NOMO-1 (cell line): Measurements from ENCODE around the gene MEGF10.

ENCODE experiments used
- DNase-seq, 2 experiments: peaks; one replicate each; lab custom pipeline; 2025; ENCODE audit not compliant: unreplicated experiment in 2 of 2; lab: John Stamatoyannopoulos, UW

MEGF10 gene

DNA sequence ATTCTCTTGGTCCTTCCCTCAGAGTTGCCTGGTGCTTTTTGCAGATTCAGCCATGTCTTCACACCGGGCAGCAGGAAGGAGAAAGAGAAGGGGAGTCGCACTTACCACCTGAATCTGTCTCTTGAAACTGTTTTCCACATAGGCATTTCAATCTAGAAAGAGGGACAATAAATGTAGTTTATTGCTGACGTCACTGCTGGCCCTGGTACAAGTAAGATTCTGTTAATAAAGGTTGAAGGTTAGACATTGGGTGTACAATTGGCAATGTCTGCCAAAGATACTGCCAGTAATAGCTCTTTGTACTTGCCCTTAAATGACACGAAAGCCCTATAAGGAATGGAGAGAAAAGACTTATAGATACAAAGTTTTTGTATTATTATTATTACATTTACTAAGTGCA is 72.8 kb downstream of the MEGF10 start:
- no peak for DNase-seq

DNA sequence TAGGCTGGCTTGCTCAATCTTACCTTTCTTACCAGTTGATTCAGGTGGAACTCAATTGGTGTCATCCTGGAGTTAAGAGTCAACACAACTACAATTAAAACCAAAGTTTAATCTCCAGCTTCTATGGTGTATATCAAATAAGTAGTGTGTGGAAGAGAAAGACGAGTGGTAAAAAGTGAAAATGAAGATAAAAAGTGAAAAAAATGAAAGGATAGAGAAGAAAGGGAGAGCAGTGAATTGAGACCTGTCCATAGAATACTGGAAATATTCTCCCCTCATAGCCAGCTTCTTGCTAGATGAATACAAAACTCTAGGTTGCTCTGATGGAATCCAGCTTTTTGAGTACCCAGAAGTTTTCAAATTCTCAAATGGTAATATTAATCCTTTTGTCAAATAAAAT is 76.4 kb downstream of the MEGF10 start:
- DNase-seq: no peak

DNA sequence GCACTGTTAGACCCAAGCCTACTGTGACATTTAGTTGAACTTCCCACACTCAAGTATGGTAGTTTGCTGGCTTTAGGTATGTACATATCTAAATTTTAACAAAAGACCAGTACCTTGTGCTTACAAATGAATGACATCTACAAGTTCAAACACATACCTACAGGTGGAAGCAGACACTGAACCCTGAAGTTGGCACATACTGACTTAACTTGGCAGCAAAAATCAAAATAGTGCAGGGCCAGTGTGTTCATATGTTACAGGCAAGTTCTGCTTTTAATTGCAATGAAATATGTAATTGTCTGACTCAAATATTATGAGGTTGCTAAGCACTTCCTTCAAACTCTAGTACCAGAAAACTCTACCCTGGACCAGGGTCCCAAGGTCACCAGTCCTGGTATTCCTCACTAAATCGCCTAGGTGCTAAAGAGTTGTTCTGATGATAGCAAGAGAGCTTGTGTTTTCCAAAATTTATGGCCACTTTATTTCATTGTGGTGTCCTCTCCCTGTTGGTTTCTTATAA is 77.4 kb downstream of the MEGF10 start:
- DNase-seq: peak; percentile 19 to 66

DNA sequence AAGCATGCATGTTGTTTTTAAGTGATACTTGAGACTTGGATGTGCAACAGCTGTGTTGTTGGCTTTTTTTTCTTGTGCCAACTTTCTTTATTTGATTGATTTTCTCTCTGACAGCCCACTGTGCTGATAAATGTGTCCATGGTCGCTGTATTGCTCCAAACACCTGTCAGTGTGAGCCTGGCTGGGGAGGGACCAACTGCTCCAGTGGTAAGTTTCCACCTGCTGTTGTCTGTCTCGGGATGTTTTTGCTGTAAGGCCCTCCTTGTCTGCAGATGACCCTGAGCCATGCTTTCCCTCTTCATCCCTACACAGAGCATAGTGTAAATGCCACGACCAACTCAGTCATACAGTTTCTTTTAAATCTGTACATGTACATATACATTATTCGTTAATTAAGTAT is 79.2 kb downstream of the MEGF10 start:
- DNase-seq: no peak

DNA sequence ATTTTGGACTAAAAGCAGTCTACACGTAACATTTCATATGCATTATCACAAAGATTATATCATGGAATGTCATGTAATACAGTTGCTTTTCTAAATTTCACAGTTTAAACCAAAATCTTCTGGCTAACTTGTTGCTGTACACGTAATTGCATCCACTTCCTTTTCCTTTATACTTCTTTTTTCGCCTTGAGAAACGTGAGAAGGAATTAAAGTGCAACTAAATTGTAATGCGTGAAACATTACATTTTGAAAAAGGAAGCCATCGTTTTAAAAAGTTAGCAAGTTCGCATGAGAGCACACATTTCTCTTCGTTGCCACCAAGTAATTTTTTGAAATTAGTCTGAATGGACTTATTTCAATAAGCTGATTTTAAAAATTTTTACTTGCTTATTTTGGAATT is 80.0 kb downstream of the MEGF10 start:
- peak in 1 of 2 experiments; percentile 37 for DNase-seq

DNA sequence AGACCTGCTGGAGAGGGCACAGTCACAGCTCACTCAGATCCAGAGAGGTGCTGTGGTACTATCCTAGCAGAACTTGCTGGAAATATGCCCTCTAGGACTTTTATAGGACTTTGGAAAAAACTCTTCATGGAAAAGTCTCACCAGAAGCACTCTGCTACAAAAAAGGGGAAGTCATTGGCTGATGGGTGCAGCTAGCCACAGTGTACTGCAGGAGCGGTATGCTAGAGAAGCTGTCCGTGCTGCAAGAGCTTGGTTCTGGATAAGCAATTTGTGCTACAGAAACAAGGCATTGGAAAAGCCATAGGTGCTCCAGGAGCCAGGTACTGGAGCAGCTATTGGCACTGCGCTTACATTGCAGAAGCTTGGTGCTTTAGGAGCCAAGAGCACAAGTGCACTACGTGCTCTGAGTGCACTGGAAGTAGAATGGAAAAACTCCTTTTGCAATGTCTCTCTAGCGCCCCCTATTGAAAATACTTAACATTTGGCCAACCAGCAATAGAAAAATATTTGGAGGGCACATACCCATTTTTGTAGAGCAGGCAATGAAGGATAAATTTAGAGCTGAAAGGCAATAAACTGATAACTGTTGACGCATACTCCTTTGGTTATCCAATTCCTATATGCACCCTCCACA is 83.4 kb downstream of the MEGF10 start:
- DNase-seq: peak; percentile 62 to 66

DNA sequence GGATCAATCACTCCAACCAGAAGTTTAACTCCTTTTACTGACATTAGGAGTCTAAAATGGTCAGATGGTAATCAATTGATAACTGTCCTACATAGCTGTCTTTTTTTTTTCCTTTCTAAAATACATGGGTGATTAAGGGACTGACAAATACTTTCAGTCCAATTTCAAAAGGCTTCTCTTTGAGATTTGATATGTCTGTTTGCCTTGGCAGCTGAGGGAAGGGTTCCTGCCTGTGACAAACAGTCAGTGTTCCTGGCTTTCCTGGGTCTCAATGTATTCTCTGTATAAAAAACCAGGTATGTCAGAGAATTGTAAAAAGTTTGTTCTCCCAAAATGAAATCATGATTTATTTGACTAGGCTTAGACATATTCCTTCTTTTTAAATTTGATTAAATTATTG is 84.5 kb downstream of the MEGF10 start:
- DNase-seq: no peak

DNA sequence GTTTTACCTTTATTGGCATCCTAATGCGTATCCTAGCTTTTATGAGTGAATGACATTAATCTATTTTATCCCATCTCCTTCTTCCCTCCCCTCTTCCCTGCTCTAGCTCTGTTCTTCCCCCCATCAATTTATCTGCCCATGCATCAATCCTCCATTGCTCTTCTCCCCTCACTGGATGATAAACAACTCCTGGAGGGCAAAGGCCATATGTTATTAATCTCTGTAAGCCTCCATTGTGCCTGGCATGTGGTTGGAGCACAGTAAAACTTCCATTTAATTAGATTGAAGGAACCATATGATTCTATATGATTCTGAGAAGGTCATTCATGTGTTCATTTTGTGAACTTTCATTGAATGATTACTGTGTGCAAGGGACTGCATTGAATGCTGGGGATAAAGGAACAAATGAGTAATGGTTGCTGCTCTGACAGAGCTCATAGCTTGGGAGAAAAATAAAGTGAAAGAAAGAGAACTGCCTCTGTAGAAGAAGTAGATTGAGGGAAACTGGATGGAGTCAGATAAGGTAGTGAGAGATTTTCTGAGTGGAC is 85.0 kb downstream of the MEGF10 start:
- no peak for DNase-seq

DNA sequence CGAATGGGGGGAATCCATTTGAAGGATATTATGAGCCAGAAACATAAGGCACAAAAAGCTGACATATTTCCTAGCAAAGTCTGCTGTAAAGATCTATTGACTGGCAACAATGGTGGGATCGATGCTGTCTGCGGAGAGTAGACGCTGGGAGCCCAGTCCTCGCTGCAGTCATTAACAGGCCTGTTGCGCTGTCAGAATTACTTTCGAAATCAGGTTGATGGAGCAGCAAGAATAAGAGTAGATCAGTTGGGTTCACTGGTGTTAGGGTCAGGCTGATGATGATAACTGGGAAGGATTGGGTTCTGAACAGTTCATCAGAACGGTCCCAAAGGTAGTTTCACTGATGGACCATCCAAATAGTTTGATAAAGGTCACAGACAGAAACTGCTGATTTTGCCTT is 87.1 kb downstream of the MEGF10 start:
- no peak for DNase-seq

DNA sequence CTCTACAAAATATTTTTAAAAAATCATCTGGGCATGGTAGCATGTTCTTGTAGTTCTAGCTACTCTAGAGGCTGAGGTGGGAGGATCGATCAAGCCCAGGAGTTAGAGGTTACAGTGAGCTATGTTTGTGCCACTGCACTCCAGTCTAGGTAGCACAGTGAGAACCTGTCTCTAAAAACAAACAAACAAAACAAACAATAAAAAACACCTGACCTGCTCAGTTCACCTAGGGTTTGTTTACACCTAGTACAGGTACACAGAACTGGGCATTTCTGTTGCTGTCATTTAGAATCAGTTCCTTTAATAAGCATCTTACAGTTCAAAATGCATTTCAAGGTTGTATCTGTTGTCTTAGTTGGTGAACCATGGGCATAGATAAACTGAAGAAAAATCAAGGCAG is 95.3 kb downstream of the MEGF10 start:
- no peak for DNase-seq

DNA sequence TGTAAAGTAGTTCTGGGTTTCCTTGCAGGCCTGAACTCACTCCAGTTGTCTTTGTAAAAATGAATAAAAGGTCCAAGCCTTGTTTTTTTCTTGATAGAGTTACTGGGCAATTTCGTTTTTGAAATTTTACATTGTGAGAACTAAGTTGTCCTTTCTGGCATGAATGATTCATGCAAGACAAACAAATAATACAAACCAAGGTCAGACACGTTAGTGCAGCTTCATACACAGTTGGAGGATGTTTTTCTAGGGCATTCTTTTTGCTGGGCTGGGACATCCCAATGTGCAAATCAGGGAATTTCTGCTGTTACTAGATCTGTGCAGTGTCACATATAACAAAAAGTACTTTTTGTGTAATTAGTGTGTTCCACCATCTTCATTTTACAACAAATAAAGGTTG is 96.0 kb downstream of the MEGF10 start:
- no peak for DNase-seq

DNA sequence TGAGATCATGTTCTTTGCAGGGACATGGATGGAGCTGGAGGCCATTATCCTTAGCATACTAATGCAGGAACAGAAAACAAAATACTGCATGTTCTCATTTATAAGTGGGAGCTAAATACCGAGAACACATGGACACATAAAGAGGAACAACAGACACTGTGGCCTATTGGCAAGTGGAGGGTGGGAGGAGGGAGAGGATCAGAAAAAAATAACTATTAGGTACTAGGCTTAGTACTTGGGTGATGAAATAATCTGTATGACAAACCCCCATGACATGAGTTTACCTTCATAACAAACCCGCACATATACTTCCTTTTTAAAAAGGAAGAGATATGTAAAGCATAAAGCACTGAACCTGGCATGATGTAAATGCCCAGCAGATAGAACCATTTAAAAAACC is 99.0 kb downstream of the MEGF10 start:
- peak; percentile 64 to 66 for DNase-seq

DNA sequence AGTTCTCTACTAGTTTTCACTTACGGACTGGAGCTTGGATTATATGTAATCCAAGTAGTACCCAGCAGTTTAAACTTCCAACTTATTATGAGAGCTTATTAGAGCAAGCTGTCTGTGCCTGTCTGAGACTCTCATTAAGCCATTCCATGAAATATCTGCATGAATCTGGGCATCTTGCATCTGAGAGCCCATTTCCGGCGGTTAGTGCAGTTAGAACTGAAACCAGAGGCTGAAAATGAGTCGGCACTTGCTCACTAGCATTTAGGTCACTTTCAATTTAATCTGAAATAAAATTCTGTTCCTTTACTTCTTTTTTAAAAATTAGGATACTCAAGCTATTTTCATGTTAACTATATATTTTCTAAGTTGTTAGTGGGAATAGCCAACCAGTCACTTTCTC is 102.2 kb downstream of the MEGF10 start:
- peak in 1 of 2 experiments; percentile 9 for DNase-seq

DNA sequence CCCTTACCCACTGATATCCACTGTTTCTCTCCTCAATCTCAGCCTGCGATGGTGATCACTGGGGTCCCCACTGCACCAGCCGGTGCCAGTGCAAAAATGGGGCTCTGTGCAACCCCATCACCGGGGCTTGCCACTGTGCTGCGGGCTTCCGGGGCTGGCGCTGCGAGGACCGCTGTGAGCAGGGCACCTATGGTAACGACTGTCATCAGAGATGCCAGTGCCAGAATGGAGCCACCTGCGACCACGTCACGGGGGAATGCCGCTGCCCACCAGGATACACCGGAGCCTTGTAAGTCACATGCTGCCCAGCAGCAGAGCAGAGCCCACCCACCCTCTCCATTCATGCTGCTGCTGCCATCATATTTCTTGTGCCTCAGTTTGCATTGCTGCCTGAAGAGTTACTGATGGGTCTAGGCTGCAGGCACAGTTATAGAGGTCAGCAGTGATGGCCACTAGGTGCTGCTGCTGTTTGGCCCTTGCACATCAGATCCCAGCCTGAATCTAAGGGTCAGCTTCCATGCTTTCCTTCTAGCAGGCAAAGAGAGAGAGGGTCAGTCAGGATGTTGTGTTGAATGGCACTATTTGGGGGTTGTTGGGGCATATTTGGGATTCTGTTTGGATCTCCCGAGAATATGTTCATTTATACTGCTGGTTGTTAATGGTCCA is 106.0 kb downstream of the MEGF10 start:
- DNase-seq: no peak

DNA sequence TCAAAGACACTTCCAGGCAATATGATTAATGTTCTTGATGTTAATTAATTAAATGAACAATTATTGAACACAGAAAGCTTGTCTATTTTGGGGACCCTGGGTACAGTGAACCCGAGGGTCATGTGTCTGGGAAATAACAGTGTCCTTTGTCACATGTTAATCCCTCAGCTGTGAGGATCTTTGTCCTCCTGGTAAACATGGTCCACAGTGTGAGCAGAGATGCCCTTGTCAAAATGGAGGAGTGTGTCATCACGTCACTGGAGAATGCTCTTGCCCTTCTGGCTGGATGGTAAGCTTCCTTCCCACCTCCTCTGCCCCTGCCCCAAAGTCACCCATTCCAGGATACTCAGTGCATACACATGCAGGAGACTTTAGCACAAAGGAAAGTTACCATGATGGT is 107.9 kb downstream of the MEGF10 start:
- DNase-seq: no peak

DNA sequence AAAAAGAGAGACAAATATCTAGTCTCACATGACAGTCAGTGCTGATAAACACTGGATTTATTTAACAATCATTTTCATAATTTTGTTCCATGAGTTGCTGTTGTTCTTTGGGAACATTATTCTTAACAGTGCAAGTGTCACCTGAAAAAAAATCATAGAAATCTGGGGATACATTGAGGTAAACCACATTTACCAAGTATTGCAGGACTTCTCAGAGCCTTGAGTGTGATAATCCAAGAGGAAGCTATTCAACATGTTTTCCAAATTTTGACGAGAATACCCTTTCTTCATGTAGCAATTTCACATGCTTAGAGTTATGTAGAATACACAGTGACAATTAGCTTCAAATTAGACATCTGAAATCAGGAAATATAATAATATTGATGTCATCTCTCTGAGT is 108.5 kb downstream of the MEGF10 start:
- DNase-seq: no peak

DNA sequence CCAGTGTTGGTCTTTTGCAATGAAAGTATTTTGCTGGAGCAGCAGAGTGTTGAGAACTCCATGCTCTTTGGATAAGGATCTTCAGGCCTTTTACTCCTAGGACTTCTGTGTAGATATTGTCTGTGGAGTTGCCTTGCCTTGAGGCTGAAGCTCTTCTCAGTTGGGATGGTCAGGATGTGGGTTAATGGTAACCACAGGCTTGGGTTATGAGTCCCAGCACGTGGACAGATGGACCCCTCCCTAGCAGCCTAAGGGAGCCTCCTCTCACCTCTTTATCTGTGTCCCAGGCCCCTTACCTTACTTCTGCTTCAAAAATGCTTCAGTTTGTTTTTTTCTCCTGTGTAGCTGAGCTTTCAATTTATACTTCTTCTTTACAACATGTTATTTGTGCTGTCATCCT is 109.9 kb downstream of the MEGF10 start:
- DNase-seq: no peak

DNA sequence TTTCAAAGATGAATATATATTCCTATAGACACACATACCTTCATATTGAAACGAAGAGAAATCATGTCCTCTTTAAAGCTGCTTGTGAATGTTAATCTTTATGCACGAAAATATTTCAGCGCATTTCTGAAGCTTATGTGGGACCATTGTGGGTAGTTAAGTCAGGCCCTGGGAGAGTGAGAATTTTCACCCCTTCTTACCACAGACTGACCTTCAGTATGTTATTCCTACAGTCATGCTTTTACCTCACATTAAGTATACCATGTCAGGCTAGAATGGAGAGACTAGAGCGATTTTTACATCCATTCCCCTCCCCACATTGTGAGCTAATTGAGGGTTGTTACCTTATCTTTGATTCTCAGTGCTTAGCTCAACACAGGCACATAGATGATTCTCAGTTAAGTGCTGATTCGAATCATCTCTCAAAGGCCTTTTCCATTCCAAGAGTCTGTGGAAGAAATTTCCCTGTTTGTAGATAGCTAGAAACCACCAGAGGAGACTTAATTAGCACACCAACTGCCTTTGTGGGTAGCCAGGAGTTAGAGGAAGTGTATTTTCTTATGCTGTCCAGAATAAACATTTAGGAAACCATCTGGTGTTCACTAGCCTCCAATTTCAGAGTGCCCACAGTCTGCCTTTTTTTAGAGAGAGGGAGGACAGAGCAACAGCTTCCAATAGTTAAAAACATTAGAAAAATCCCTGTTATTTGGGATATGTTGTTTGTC is 110.5 kb downstream of the MEGF10 start:
- peak; percentile 22 to 38 for DNase-seq

DNA sequence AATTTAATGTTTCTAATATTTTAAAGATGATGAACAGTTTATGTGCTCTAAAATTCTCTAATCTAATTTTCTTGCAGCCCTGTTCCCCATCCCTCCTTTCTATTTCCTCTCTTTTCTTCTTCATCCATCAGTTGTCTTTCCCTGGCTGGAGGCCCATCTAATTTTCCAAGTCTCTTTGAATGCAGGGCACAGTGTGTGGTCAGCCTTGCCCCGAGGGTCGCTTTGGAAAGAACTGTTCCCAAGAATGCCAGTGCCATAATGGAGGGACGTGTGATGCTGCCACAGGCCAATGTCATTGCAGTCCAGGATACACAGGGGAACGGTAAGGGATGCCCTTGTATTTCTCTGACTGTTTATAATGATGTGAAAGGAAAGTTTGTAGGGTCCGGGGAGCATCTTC is 111.8 kb downstream of the MEGF10 start:
- no peak for DNase-seq

DNA sequence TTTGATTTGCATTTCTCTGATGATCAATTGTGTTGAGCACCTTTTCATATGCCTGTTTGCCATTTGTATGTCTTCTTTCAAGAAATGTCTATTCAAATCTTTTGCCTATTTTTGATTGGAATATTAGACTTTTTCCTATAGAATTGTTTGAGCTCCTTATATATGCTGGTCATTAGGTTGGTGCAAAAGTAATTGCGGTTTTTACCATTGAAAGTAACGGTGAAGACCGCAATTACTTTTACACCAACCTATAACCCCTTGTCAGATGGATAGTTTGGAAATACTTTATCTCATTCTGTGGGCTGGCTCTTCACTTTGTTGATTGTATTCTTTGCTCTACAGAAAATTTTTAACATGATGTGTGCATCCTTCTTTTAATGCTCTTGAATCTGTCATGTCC is 113.6 kb downstream of the MEGF10 start:
- no peak for DNase-seq

DNA sequence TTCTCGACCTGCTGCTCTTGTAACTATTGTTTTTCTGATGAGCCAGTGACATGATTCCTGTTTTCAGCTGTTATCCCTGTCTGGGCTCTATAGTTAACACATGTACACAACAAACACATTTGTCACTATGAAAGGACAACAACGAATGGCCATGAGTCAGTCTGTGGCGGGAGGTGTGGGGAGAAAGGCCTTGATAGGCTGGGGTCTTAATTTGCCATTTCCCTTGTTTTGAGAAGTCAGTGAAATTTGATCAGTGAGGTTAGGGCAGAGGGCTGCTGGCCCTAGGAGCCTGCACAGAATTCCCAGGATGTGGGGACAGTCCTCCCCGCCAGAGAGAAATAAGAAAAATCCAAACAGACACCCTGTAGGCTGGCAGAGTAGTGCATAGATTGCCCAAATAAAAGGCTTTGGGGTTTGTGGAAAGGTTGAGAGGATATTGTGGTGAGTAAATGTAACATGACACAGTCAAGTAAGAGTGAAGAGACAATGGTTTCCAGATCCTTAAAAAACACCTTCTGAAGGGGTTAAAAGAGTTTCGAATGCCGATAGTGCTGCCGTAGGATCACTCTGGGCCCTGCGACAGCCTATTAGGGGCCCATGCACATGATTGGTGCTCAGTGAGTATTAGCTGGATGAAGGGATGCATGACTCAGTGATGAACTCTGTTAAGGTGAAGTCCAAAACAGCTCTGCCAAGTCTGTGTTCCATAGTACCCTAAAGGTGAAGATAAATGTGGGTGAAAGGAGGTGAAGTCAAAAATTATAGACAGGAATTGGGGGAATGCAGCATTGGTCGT is 115.9 kb downstream of the MEGF10 start:
- no peak for DNase-seq
